Neural cell (in vitro differentiated cells): ENCODE results near the gene GNAQ. TPM values are rescaled to one million over a fixed set of nuclear protein-coding genes. Genes with fewer than 3 reads are reported as not detected.

Experiments
- H2AFZ ChIP-seq: fragments of 200-600, 300-800 bp; sonication (generic), shearing (Covaris generic); 2 replicates; pipeline ENCODE4 v1.6.0; 2014; ENCODE audit warnings: low read depth, mild to moderate bottlenecking, antibody characterized with exemption, low read length, moderate library complexity
- H3F3A ChIP-seq: fragments of 200-600 bp; shearing (Covaris generic); 2 replicates; pipeline ENCODE4 v1.6.1; 2016; ENCODE audit warnings: mild to moderate bottlenecking, moderate library complexity, mixed read lengths, antibody characterized with exemption, low read length; ENCODE audit not compliant: insufficient read depth, poor library complexity, severe bottlenecking
- H3K27ac ChIP-seq: fragments of 200-600, 300-800 bp; sonication (generic), shearing (Covaris generic); 2 replicates; pipeline ENCODE4 v1.5.1; 2014; ENCODE audit warnings: mild to moderate bottlenecking, low read length, moderate library complexity
- H3K27me3 ChIP-seq: fragments of 300-800, 200-600 bp; sonication (generic), shearing (Covaris generic); 2 replicates; pipeline ENCODE4 v1.6.0; 2014; ENCODE audit warnings: mild to moderate bottlenecking, low read depth, low read length, moderate library complexity; ENCODE audit not compliant: insufficient read depth
- H3K36me3 ChIP-seq: fragments of 300-800, 200-600 bp; sonication (generic), shearing (Covaris generic); 2 replicates; pipeline ENCODE4 v1.5.1; 2014; ENCODE audit warnings: mild to moderate bottlenecking, antibody characterized with exemption, low read length, moderate library complexity; ENCODE audit not compliant: insufficient read depth
- H3K4me2 ChIP-seq: fragments of 300-800, 200-600 bp; sonication (generic), shearing (Covaris generic); 2 replicates; pipeline ENCODE4 v1.6.0; 2014; ENCODE audit warnings: mild to moderate bottlenecking, low read length
- H3K4me3 ChIP-seq: fragments of 300-800, 200-600 bp; sonication (generic), shearing (Covaris generic); 2 replicates; pipeline ENCODE4 v1.5.1; 2014; ENCODE audit warnings: mild to moderate bottlenecking, low read length, moderate library complexity
- H3K79me2 ChIP-seq: fragments of 200-600 bp; shearing (Covaris generic); replicated peaks from 2 replicates; pipeline ENCODE4 v1.6.0; 2014; ENCODE audit warnings: mild to moderate bottlenecking, low read length, moderate library complexity; ENCODE audit not compliant: insufficient read depth
- H3K9ac ChIP-seq: fragments of 300-800, 200-600 bp; sonication (generic), shearing (Covaris generic); 2 replicates; pipeline ENCODE4 v1.6.1; 2016; ENCODE audit warnings: mild to moderate bottlenecking, low read length, mixed read lengths
- H3K9me2 ChIP-seq: fragments of 200-600 bp; shearing (Covaris generic); 2 replicates; pipeline ENCODE4 v1.6.1; 2016; ENCODE audit warnings: mild to moderate bottlenecking, low read length, mixed read lengths; ENCODE audit not compliant: insufficient read depth
- H3K9me3 ChIP-seq: fragments of 200-600, 300-800 bp; sonication (generic), shearing (Covaris generic); 2 replicates; pipeline ENCODE4 v1.6.1; 2016; ENCODE audit warnings: mild to moderate bottlenecking, mixed run types, low read length, moderate library complexity, mixed read lengths
- H4K20me1 ChIP-seq: fragments of 200-600 bp; shearing (Covaris generic); 2 replicates; pipeline ENCODE4 v1.6.1; 2016; ENCODE audit warnings: mild to moderate bottlenecking, mixed run types; ENCODE audit not compliant: insufficient read depth
- EP300 ChIP-seq: fragments of 450-650 bp; conservative IDR thresholded peaks from 2 replicates; pipeline ENCODE4 v1.6.1; 2014; ENCODE audit warnings: antibody characterized with exemption, mild to moderate bottlenecking, moderate library complexity; ENCODE audit not compliant: poor library complexity, severe bottlenecking
- EZH2 ChIP-seq: fragments of 200-600, 300-800 bp; shearing (Covaris generic), sonication (generic); IDR thresholded peaks from 2 replicates; pipeline ENCODE4 v1.6.1; 2014; ENCODE audit warnings: antibody characterized with exemption, low read length, borderline replicate concordance, mild to moderate bottlenecking; ENCODE audit not compliant: insufficient read depth, poor library complexity, severe bottlenecking
- MXI1 ChIP-seq: fragments of 450-650 bp; conservative IDR thresholded peaks from 2 replicates; pipeline ENCODE4 v1.6.1; 2014; ENCODE audit warnings: antibody characterized with exemption, mild to moderate bottlenecking; ENCODE audit not compliant: poor library complexity, severe bottlenecking
- POLR2AphosphoS5 ChIP-seq: IDR thresholded peaks from 2 replicates; pipeline ENCODE4 v1.6.1; 2012
- RAD21 ChIP-seq: fragments of 450-650 bp; conservative IDR thresholded peaks from 2 replicates; pipeline ENCODE4 v1.6.1; 2014; ENCODE audit warnings: antibody characterized with exemption, mild to moderate bottlenecking, moderate library complexity
- REST ChIP-seq: IDR thresholded peaks from 2 replicates; pipeline ENCODE4 v1.6.1; 2012; ENCODE audit warnings: borderline replicate concordance
- SMC3 ChIP-seq: fragments of 450-650 bp; conservative IDR thresholded peaks from 2 replicates; pipeline ENCODE4 v1.6.1; 2014; ENCODE audit warnings: antibody characterized with exemption, mild to moderate bottlenecking, moderate library complexity; ENCODE audit not compliant: poor library complexity
- TAF1 ChIP-seq: IDR thresholded peaks from 2 replicates; pipeline ENCODE4 v1.6.1; 2012; ENCODE audit warnings: low read depth
- polyA plus RNA-seq: library from polyadenylated mRNA; depleted of rRNA; stranded (reverse); fragments of >200 nt; gene quantifications from 2 replicates; pipeline ENCODE4 v1.2.3, GENCODE V29; 2014
- TF ChIP-seq, protein P1 (sequence below): fragments of 450-650 bp; IDR thresholded peaks from 2 replicates; pipeline ENCODE4 v1.5.1; 2014; ENCODE audit warnings: antibody characterized with exemption, mild to moderate bottlenecking, moderate library complexity; ENCODE audit not compliant: poor library complexity, severe bottlenecking

The GNAQ gene
- polyA plus RNA-seq, 1 donor from 2014 or later, result 86.7 TPM

DNA sequence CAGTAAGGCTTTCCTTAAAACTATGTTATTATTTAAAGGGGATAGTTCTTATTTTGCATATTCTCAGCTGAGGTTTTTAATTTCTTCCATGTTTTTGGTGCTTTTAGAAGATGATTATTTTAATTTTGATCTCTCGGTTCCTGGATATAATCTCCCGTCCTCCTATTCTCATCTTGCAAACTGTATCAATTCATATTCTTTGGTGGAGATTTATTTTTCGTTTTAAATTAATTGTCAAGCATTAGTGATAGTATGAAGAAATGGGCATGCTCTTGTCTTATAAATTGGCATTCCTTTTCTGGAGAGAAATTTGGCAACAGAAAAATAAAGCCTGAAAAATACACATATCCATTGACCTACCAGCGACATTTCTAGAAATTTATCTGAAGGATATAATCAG, 15.5 kb upstream of the GNAQ start (continued):
- TF ChIP-seq, protein P1, sequence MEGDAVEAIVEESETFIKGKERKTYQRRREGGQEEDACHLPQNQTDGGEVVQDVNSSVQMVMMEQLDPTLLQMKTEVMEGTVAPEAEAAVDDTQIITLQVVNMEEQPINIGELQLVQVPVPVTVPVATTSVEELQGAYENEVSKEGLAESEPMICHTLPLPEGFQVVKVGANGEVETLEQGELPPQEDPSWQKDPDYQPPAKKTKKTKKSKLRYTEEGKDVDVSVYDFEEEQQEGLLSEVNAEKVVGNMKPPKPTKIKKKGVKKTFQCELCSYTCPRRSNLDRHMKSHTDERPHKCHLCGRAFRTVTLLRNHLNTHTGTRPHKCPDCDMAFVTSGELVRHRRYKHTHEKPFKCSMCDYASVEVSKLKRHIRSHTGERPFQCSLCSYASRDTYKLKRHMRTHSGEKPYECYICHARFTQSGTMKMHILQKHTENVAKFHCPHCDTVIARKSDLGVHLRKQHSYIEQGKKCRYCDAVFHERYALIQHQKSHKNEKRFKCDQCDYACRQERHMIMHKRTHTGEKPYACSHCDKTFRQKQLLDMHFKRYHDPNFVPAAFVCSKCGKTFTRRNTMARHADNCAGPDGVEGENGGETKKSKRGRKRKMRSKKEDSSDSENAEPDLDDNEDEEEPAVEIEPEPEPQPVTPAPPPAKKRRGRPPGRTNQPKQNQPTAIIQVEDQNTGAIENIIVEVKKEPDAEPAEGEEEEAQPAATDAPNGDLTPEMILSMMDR, result no peak

GRCh38 chr9:78046112-78046511, 14.5 kb upstream of the GNAQ start:
- Histone ChIP-seq H3K79me2 (no peaks in the 10 kb centered on the region), H3K4me3 (no peak overlapping the region), H3K27me3 (no peaks in the 10 kb centered on the region), H3F3A (no peaks in the 10 kb centered on the region), H3K9me3 (no peaks in the 10 kb centered on the region), H3K9me2 (no peaks in the 10 kb centered on the region), H4K20me1 (no peaks in the 10 kb centered on the region), H3K9ac (no peak overlapping the region), H3K4me2 (no peak overlapping the region), H3K36me3 (no peaks in the 10 kb centered on the region), H2AFZ (no peak overlapping the region), H3K27ac (no peak overlapping the region)
- TF ChIP-seq MXI1, result no peak
- TF ChIP-seq REST, result no peak
- TF ChIP-seq POLR2AphosphoS5, result no peak
- no peak for TF ChIP-seq RAD21
- no peak for TF ChIP-seq TAF1
- no peak for TF ChIP-seq EZH2
- TF ChIP-seq, protein P1, result no peak
- no peak for TF ChIP-seq SMC3
- TF ChIP-seq EP300, result no peak

DNA sequence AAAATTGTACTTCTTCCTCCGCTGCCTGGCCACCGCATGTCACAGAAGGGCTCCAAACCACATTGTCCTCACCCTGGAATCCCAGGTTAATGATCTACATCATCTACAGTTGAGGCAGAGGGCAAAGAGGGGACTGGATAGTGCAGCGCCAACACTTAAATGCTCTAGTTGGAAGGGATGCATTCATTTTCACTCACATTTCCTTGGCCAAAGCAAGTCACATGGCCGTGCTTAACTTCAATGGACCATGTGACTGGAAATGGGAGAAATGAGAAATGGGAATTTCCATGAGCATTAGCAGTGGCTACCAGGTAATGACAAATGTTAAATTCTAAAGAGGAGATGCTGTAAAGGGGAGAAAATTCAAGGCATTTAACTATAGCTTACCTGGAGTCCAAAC, 13.3 kb upstream of the GNAQ start:
- no peak overlapping the region for H2AFZ ChIP-seq
- no peak overlapping the region for H3K27ac ChIP-seq
- TF ChIP-seq REST (no peak), EZH2 (no peak), EP300 (no peak), MXI1 (no peak)

More for the DNA sequence above, 13.3 kb upstream of the GNAQ start:
- Histone ChIP-seq H4K20me1 (no peaks in the 10 kb centered on the region), H3F3A (no peaks in the 10 kb centered on the region), H3K9me3 (no peaks in the 10 kb centered on the region), H3K36me3 (no peaks in the 10 kb centered on the region), H3K9ac (no peak overlapping the region), H3K4me3 (no peak overlapping the region), H3K79me2 (no peaks in the 10 kb centered on the region), H3K9me2 (no peaks in the 10 kb centered on the region), H3K27me3 (no peaks in the 10 kb centered on the region), H3K4me2 (no peak overlapping the region)
